ENCODE results near the gene MISP. TPM values are rescaled to one million over a fixed set of nuclear protein-coding genes. Genes with fewer than 3 reads are reported as not detected.

Gene MISP
- total and polyA plus RNA-seq, 4 donors = 0.40 to 0.66 (median 0.42) TPM

GRCh38 chr19:793806-794205 lies 42.9 kb downstream of the MISP start:
- H3K9me3 ChIP-seq (ENCODE audit: control insufficient read depth, insufficient read depth, low read length) = no peaks in the 10 kb centered on the region
- H3K4me1 ChIP-seq (ENCODE audit: control insufficient read depth, insufficient read depth, low read length) = peaks cover 53% of the 10 kb centered on the region
- H3K4me3 ChIP-seq (ENCODE audit: low read depth, low read length) = no peak overlapping the region
- DNase-seq (ENCODE audit: low read depth in 4 of 6, low spot score in 6 of 6) = peak in 1 of 6 donors; percentile 1
- H3K36me3 ChIP-seq (ENCODE audit: control insufficient read depth, insufficient read depth, low read length) = peaks cover 8% of the 10 kb centered on the region
- H3K27me3 ChIP-seq (ENCODE audit: control insufficient read depth, insufficient read depth, low read length) = no peaks in the 10 kb centered on the region
- H3K27ac ChIP-seq (ENCODE audit: low read depth, low read length) = no peak overlapping the region
- 85% methylated on average over 12 of the region's 12 CpGs for WGBS (ENCODE audit: insufficient coverage)

- peaks cover 55% of the 10 kb centered on the region for H3K4me1 ChIP-seq (ENCODE audit: control insufficient read depth, insufficient read depth, low read length)
- H3K9me3 ChIP-seq (ENCODE audit: control insufficient read depth, insufficient read depth, low read length) = no peaks in the 10 kb centered on the region
- 69% methylated on average over 25 of the region's 28 CpGs for WGBS (ENCODE audit: insufficient coverage)
- no peak overlapping the region for H3K4me3 ChIP-seq (ENCODE audit: low read depth, low read length)
- peak overlapping the region; percentile 52 for H3K27ac ChIP-seq (ENCODE audit: low read depth, low read length)
- H3K27me3 ChIP-seq (ENCODE audit: control insufficient read depth, insufficient read depth, low read length) = no peaks in the 10 kb centered on the region
- peak in 1 of 6 donors; percentile 40 for DNase-seq (ENCODE audit: low read depth in 4 of 6, low spot score in 6 of 6)
- H3K36me3 ChIP-seq (ENCODE audit: control insufficient read depth, insufficient read depth, low read length) = peaks cover 21% of the 10 kb centered on the region
Observed at GRCh38 chr19:795073-795611, 44.2 kb downstream of the MISP start.

GRCh38 chr19:795691-796581 lies 45.0 kb downstream of the MISP start:
- Histone ChIP-seq H3K27ac (ENCODE audit: low read depth, low read length) (peak overlapping the region; percentile 79), H3K27me3 (ENCODE audit: control insufficient read depth, insufficient read depth, low read length) (no peaks in the 10 kb centered on the region), H3K9me3 (ENCODE audit: control insufficient read depth, insufficient read depth, low read length) (no peaks in the 10 kb centered on the region), H3K36me3 (ENCODE audit: control insufficient read depth, insufficient read depth, low read length) (peaks cover 29% of the 10 kb centered on the region), H3K4me1 (ENCODE audit: control insufficient read depth, insufficient read depth, low read length) (peaks cover 62% of the 10 kb centered on the region), H3K4me3 (ENCODE audit: low read depth, low read length) (peak overlapping the region; percentile 72)
- peak in 1 of 6 donors; percentile 10 for DNase-seq (ENCODE audit: low read depth in 4 of 6, low spot score in 6 of 6)
- 84% methylated on average over 37 of the region's 39 CpGs for WGBS (ENCODE audit: insufficient coverage)

GRCh38 chr19:796692-797527 lies 46.0 kb downstream of the MISP start, which contains the start of gene PTBP1:
Gene PTBP1 (plus strand): TSS chr19:797452. CDS start chr19:797498, 46 bp downstream.
- peaks cover 64% of the 10 kb centered on the region for H3K4me1 ChIP-seq (ENCODE audit: control insufficient read depth, insufficient read depth, low read length)
- H3K27me3 ChIP-seq (ENCODE audit: control insufficient read depth, insufficient read depth, low read length) = no peaks in the 10 kb centered on the region
- peaks cover 39% of the 10 kb centered on the region for H3K36me3 ChIP-seq (ENCODE audit: control insufficient read depth, insufficient read depth, low read length)
- H3K9me3 ChIP-seq (ENCODE audit: control insufficient read depth, insufficient read depth, low read length) = no peaks in the 10 kb centered on the region
- peak within 1 kb of the TSS; percentile 72 for H3K4me3 ChIP-seq (ENCODE audit: low read depth, low read length)
- peak within 1 kb of the TSS; percentile 79 for H3K27ac ChIP-seq (ENCODE audit: low read depth, low read length)
- under 1% methylated on average over 83 of the region's 83 CpGs for WGBS (ENCODE audit: insufficient coverage)
- peak; percentile 96 to 100 (median 100) for DNase-seq (ENCODE audit: low read depth in 4 of 6, low spot score in 6 of 6)

- peaks cover 66% of the 10 kb centered on the region for H3K4me1 ChIP-seq (ENCODE audit: control insufficient read depth, insufficient read depth, low read length)
- no peaks in the 10 kb centered on the region for H3K27me3 ChIP-seq (ENCODE audit: control insufficient read depth, insufficient read depth, low read length)
- H3K27ac ChIP-seq (ENCODE audit: low read depth, low read length) = peak overlapping the region; percentile 78
- DNase-seq (ENCODE audit: low read depth in 4 of 6, low spot score in 6 of 6) = peak; percentile 59 to 96 (median 80)
- peak overlapping the region; percentile 72 for H3K4me3 ChIP-seq (ENCODE audit: low read depth, low read length)
- no peaks in the 10 kb centered on the region for H3K9me3 ChIP-seq (ENCODE audit: control insufficient read depth, insufficient read depth, low read length)
- under 1% methylated on average over 126 of the region's 129 CpGs for WGBS (ENCODE audit: insufficient coverage)
- peaks cover 48% of the 10 kb centered on the region for H3K36me3 ChIP-seq (ENCODE audit: control insufficient read depth, insufficient read depth, low read length)
Observed at GRCh38 chr19:797528-798414, 46.9 kb downstream of the MISP start.

GRCh38 chr19:798415-799075 lies 47.6 kb downstream of the MISP start:
- no peaks in the 10 kb centered on the region for H3K9me3 ChIP-seq (ENCODE audit: control insufficient read depth, insufficient read depth, low read length)
- WGBS (ENCODE audit: insufficient coverage) = under 1% methylated on average over 37 of the region's 44 CpGs
- DNase-seq (ENCODE audit: low read depth in 4 of 6, low spot score in 6 of 6) = no peak
- no peaks in the 10 kb centered on the region for H3K27me3 ChIP-seq (ENCODE audit: control insufficient read depth, insufficient read depth, low read length)
- peaks cover 55% of the 10 kb centered on the region for H3K36me3 ChIP-seq (ENCODE audit: control insufficient read depth, insufficient read depth, low read length)
- H3K4me3 ChIP-seq (ENCODE audit: low read depth, low read length) = peak overlapping the region; percentile 72
- H3K27ac ChIP-seq (ENCODE audit: low read depth, low read length) = peak overlapping the region; percentile 78
- H3K4me1 ChIP-seq (ENCODE audit: control insufficient read depth, insufficient read depth, low read length) = peaks cover 74% of the 10 kb centered on the region

GRCh38 chr19:799076-799881 lies 48.4 kb downstream of the MISP start:
- Histone ChIP-seq H3K4me3 (ENCODE audit: low read depth, low read length) (peak overlapping the region; percentile 72), H3K36me3 (ENCODE audit: control insufficient read depth, insufficient read depth, low read length) (peaks cover 63% of the 10 kb centered on the region), H3K27me3 (ENCODE audit: control insufficient read depth, insufficient read depth, low read length) (no peaks in the 10 kb centered on the region), H3K27ac (ENCODE audit: low read depth, low read length) (peak overlapping the region; percentile 78), H3K9me3 (ENCODE audit: control insufficient read depth, insufficient read depth, low read length) (no peaks in the 10 kb centered on the region), H3K4me1 (ENCODE audit: control insufficient read depth, insufficient read depth, low read length) (peaks cover 78% of the 10 kb centered on the region)
- peak in 1 of 6 donors; percentile 48 for DNase-seq (ENCODE audit: low read depth in 4 of 6, low spot score in 6 of 6)
- WGBS (ENCODE audit: insufficient coverage) = 13% methylated on average over 28 of the region's 28 CpGs

All from spinal cord (tissue), 10 donors.